ENCODE measurements around the gene CFHR4.
"Not testable (repeated sequence)": the region's sequence is repeated elsewhere in the genome, so short reads cannot be mapped to it uniquely, and the experiment has no call there.

- TF ChIP-seq EZH2 (IDR thresholded peaks at IDR 0.05; ENCODE audit: borderline replicate concordance, low read length); CTCF (IDR thresholded peaks at IDR 0.05; ENCODE audit: low read length): not testable (repeated sequence)
Measured at GRCh38 chr1:196912283-196912682, 24.4 kb downstream of the CFHR4 start.
